Measurements from ENCODE around the gene SATB2. TPM values are rescaled to one million over a fixed set of nuclear protein-coding genes. Genes with fewer than 3 reads are reported as not detected.

SATB2 gene
- total RNA-seq, 2 donors from 2014 or later: 5.2 to 11.8 TPM

DNA sequence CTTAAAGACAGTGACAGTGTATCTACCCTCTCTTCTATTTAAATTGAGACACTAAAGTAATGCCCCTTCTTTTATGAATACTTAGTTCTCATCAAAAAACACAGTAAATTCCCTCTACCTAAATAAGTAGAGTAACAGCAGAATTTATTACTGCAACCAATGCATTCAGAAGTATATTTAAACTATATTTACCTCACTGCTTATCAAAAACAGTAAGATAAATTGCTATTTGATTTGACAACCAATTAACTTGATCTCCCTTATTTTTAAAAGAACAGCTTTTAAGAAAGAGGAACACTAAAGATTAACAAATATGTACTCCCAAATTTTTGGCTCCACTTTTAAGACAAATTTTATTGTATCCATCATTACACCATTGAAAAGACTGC is 4.8 kb downstream of the SATB2 start:
- Histone ChIP-seq H3K36me3 (no peaks in the 10 kb centered on the region), H3K4me3 (no peak overlapping the region), H3K4me1 (replicated peaks) (no peaks in the 10 kb centered on the region), H3K9me3 (no peaks in the 10 kb centered on the region), H3K27ac (no peak overlapping the region), H3K27me3 (replicated peaks; ENCODE audit: insufficient read depth) (no peaks in the 10 kb centered on the region)
- intact Hi-C loops (cut with DNase I): no loop called here
- no peak for TF ChIP-seq CTCF (IDR thresholded peaks at IDR 0.05)
- no peak for TF ChIP-seq POLR2AphosphoS5 (IDR thresholded peaks at IDR 0.05)
- TF ChIP-seq POLR2A (IDR thresholded peaks at IDR 0.05): no peak
- DNase-seq (ENCODE audit: low spot score): no peak

DNA sequence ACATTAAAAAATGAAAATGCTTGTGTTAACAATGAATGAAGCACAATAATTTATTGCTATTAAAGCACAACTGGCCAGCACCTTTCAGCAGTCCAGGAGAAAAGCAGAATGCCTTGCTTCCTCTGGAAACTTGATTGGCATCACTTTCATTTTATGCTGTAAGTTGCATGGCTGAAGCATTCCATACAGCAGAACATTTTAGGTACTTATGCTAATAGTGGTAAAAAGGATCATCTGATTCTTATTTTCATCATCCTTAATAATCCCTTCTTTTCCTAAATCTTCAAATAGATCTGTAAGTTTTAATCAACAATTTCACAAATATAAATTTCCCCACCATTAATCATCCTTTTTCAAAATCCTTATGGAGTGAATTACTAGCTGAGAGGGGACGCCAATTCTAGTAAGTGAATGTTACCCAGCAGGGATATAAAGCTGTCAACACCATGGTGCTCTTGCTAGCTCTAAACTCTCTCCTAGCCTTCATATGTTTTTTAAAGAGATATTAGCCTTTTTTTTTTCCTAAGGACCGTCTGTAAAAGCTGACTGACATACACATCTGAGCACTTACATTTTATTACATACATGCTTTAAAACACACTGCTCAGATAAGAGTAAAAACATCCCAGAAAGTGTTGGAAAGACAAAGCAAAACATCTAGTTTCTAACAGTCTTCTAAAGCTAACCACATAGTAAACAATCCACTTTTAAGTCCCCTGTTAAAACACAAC is 5.3 kb downstream of the SATB2 start:
- no peak overlapping the region for H3K4me3 ChIP-seq

DNA sequence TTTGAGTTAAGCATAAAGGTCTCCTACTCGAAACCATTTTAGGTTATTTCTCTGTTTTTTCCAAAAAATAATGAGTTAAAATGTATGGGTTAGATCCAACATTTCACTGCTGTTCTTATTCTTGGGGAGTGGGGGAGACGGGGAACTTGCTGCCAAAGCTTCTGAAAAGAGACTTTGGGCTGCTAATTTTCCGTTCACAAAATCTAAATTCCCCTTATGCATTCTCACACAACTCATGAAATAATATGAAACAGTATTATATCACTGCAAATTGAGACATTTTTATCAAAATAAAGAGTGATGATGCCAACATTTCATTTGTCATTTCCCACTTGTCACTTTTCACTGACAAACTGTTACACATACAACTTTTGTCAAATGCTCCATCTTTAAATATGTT is 7.8 kb downstream of the SATB2 start:
- WGBS: 94% methylated on average over 3 of the region's 3 CpGs
- no peaks in the 10 kb centered on the region for H3K36me3 ChIP-seq
- H3K4me1 ChIP-seq (replicated peaks): no peaks in the 10 kb centered on the region
- H3K27me3 ChIP-seq (replicated peaks; ENCODE audit: insufficient read depth): no peaks in the 10 kb centered on the region
- no peak for TF ChIP-seq POLR2A (IDR thresholded peaks at IDR 0.05)
- no peak for TF ChIP-seq POLR2AphosphoS5 (IDR thresholded peaks at IDR 0.05)
- no peak for TF ChIP-seq CTCF (IDR thresholded peaks at IDR 0.05)
- no peak overlapping the region for H3K4me3 ChIP-seq
- no peak overlapping the region for H3K27ac ChIP-seq
- H3K9me3 ChIP-seq: no peaks in the 10 kb centered on the region
- DNase-seq (ENCODE audit: low spot score): no peak
- intact Hi-C loops (cut with DNase I): no loop called here

More for the DNA sequence above, 5.3 kb downstream of the SATB2 start:
- no peaks in the 10 kb centered on the region for H3K9me3 ChIP-seq
- H3K27ac ChIP-seq: no peak overlapping the region
- 69% methylated on average over 2 of the region's 2 CpGs for WGBS
- H3K36me3 ChIP-seq: no peaks in the 10 kb centered on the region
- no peak for TF ChIP-seq CTCF (IDR thresholded peaks at IDR 0.05)
- no peak for TF ChIP-seq POLR2AphosphoS5 (IDR thresholded peaks at IDR 0.05)
- no peak for TF ChIP-seq POLR2A (IDR thresholded peaks at IDR 0.05)
- intact Hi-C loops (cut with DNase I): no loop called here
- H3K4me1 ChIP-seq (replicated peaks): no peaks in the 10 kb centered on the region
- no peak for DNase-seq (ENCODE audit: low spot score)
- no peaks in the 10 kb centered on the region for H3K27me3 ChIP-seq (replicated peaks; ENCODE audit: insufficient read depth)

DNA sequence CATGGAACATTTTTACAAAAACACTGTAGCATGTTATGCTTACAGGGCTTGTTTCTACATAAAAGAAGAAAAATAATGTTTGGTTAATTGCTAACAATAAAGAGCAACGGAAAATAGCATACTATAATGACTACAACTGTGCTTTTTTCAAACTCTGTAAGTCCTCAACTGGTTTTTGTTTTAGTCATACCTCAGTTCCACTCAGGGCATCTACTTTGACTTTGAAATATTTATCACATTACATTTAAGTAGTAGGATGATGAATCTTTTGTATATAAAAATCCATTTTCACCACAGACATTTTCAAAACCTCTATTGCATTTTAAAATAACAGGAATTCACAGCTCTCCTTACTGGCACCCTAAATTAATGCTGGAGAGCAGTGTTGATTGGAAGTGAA is 8.3 kb downstream of the SATB2 start:
- TF ChIP-seq CTCF (IDR thresholded peaks at IDR 0.05): no peak
- no peak for TF ChIP-seq POLR2A (IDR thresholded peaks at IDR 0.05)
- no peak for TF ChIP-seq POLR2AphosphoS5 (IDR thresholded peaks at IDR 0.05)
- no peaks in the 10 kb centered on the region for H3K9me3 ChIP-seq
- H3K27me3 ChIP-seq (replicated peaks; ENCODE audit: insufficient read depth): no peaks in the 10 kb centered on the region
- H3K36me3 ChIP-seq: no peaks in the 10 kb centered on the region
- H3K4me1 ChIP-seq (replicated peaks): no peaks in the 10 kb centered on the region
- DNase-seq (ENCODE audit: low spot score): no peak
- no peak overlapping the region for H3K4me3 ChIP-seq
- intact Hi-C loops (cut with DNase I): no loop called here
- no peak overlapping the region for H3K27ac ChIP-seq
- WGBS: 73% methylated on average over 1 of the region's 1 CpG

GRCh38 chr2:199446996-199447576 is 10.7 kb downstream of the SATB2 start:
- intact Hi-C loops (cut with DNase I): no loop called here
- 83% methylated on average over 10 of the region's 10 CpGs for WGBS
- TF ChIP-seq CTCF (IDR thresholded peaks at IDR 0.05): no peak
- no peak for TF ChIP-seq POLR2A (IDR thresholded peaks at IDR 0.05)
- no peak for TF ChIP-seq POLR2AphosphoS5 (IDR thresholded peaks at IDR 0.05)

More at GRCh38 chr2:199446996-199447576, 10.7 kb downstream of the SATB2 start:
- no peaks in the 10 kb centered on the region for H3K36me3 ChIP-seq
- no peak for DNase-seq (ENCODE audit: low spot score)
- H3K9me3 ChIP-seq: no peaks in the 10 kb centered on the region
- no peak overlapping the region for H3K4me3 ChIP-seq
- H3K27ac ChIP-seq: no peak overlapping the region
- no peaks in the 10 kb centered on the region for H3K27me3 ChIP-seq (replicated peaks; ENCODE audit: insufficient read depth)
- H3K4me1 ChIP-seq (replicated peaks): no peaks in the 10 kb centered on the region

Data from prostate gland (tissue), 2 donors.